Activated T-cell treated with anti-CD3 and anti-CD28 coated beads for 1 hour (primary cell): ENCODE data around the gene NOL6.
A peak's percentile ranks its signal among the peaks of the same experiment; 100 is the strongest.
"Not testable (repeated sequence)": the region's sequence is repeated elsewhere in the genome, so short reads cannot be mapped to it uniquely, and the experiment has no call there.

Experiments
- DNase-seq: peaks from one replicate; pipeline ENCODE4 v3.0.0-alpha.2; 2020; ENCODE audit warnings: low read depth

The NOL6 gene, protein sequence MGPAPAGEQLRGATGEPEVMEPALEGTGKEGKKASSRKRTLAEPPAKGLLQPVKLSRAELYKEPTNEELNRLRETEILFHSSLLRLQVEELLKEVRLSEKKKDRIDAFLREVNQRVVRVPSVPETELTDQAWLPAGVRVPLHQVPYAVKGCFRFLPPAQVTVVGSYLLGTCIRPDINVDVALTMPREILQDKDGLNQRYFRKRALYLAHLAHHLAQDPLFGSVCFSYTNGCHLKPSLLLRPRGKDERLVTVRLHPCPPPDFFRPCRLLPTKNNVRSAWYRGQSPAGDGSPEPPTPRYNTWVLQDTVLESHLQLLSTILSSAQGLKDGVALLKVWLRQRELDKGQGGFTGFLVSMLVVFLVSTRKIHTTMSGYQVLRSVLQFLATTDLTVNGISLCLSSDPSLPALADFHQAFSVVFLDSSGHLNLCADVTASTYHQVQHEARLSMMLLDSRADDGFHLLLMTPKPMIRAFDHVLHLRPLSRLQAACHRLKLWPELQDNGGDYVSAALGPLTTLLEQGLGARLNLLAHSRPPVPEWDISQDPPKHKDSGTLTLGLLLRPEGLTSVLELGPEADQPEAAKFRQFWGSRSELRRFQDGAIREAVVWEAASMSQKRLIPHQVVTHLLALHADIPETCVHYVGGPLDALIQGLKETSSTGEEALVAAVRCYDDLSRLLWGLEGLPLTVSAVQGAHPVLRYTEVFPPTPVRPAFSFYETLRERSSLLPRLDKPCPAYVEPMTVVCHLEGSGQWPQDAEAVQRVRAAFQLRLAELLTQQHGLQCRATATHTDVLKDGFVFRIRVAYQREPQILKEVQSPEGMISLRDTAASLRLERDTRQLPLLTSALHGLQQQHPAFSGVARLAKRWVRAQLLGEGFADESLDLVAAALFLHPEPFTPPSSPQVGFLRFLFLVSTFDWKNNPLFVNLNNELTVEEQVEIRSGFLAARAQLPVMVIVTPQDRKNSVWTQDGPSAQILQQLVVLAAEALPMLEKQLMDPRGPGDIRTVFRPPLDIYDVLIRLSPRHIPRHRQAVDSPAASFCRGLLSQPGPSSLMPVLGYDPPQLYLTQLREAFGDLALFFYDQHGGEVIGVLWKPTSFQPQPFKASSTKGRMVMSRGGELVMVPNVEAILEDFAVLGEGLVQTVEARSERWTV

GRCh38 chr9:33473643-33474352 is at the start of gene NOL6:
Gene NOL6, minus strand, starts transcription at chr9:33473924. Its CDS starts 82 bp downstream, at chr9:33473842.
- DNase-seq = peak; percentile 96

GRCh38 chr9:33521861-33522260 is 48.1 kb upstream of the NOL6 start:
- DNase-seq = not testable (repeated sequence)

DNA sequence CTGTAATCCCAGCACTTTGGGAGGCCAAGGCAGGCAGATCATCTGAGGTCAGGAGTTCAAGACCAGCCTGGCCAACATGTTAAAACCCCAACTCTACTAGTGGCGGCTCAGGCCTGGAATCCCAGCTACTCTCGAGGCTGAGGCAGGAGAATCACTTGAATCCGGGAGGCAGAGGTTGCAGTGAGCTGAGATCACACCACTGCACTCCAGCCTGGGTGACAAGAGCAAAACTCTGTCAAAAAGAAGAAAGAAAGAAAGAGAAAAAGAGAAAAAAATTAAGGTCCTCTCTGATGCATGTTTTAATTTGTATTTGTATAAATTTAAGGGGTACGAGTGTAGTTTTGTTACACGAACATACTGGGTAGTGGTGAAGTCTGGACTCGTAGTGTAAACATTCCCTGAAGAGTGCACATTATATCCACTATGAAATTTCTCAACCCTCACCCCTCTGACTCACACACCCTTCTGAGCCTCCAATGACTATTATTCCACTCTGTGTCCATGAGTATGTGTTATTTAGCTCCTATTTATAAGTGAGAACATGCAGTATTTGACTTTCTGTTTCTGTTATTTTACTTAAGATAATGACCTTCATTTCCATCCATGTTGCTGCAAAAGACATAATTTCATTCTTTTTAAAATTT is 44.3 kb upstream of the NOL6 start:
- not testable (repeated sequence) for DNase-seq

DNA sequence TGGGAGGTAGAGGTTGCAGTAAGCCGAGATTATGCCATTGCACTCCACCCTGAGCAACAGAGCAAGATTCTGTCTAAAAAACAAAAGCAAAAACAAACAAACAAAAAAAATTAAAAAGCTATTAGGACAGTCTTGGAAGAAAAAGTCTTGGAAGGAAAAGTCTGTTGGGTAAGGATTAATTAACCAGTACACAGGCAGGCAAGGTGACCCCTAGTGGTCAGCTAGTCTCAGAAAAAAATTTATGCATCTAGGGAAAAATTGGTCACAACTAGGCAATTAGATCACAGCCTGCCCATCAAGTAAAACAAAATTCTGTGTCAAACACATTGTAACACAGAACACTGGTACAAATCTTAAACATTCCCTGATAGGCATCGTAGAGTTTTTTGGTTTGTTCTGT is 43.6 kb upstream of the NOL6 start:
- DNase-seq = no peak

GRCh38 chr9:33516397-33516796 is 42.7 kb upstream of the NOL6 start:
- not testable (repeated sequence) for DNase-seq

GRCh38 chr9:33515342-33515995 is 41.7 kb upstream of the NOL6 start:
- DNase-seq = not testable (repeated sequence)

- DNase-seq = not testable (repeated sequence)
Observed at GRCh38 chr9:33512535-33512934, 38.8 kb upstream of the NOL6 start.

- not testable (repeated sequence) for DNase-seq
Observed at GRCh38 chr9:33511184-33511517, 37.4 kb upstream of the NOL6 start.

GRCh38 chr9:33510262-33511183 is 36.8 kb upstream of the NOL6 start:
- DNase-seq = peak; percentile 8

- DNase-seq = no peak
Observed at GRCh38 chr9:33506626-33507370, 33.1 kb upstream of the NOL6 start.

DNA sequence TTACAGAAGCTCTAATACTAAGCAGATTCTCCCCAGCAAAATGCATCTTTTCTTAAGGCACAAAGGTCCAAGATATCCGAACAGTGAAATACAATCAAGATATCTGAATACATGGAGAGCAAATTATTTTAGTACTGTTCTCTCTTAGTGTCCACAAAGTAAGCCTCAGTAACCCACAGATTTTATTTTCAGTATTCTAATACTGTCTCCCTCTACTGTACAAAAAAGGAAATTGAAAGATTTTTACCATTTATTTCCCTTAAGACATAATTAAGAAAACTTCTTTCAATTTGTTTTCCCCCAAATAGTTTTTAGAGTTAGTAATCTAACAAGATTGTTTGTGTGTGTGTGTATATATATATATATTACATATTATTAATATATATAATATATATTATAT is 24.7 kb upstream of the NOL6 start:
- no peak for DNase-seq

- not testable (repeated sequence) for DNase-seq
Observed at GRCh38 chr9:33493819-33494218, 20.1 kb upstream of the NOL6 start.

GRCh38 chr9:33489066-33489465 is 15.3 kb upstream of the NOL6 start:
- DNase-seq = no peak

DNA sequence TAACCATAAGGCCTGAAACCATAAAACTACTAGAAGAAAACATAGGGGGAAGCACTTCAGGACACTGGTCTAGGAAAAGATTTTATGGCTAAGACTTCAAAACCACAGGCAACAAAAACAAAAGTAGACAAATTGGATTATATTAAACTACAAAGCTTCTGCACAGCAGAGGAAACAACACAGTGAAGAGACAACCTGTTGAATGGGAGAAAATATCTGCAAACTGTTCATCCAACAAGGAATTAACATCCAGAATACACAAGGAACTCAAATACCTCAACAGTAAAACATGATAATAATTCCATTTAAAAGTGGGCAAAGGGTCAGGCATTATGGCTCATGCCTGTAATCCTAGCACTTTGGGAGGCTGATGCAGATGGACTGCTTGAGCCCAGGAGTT is 11.6 kb upstream of the NOL6 start:
- DNase-seq = not testable (repeated sequence)

- DNase-seq = no peak
Observed at GRCh38 chr9:33480976-33481375, 7.3 kb upstream of the NOL6 start.

- no peak for DNase-seq
Observed at GRCh38 chr9:33480106-33480505, 6.4 kb upstream of the NOL6 start.

- no peak for DNase-seq
Observed at GRCh38 chr9:33476503-33476902, 2.8 kb upstream of the NOL6 start.

- DNase-seq = no peak
Observed at GRCh38 chr9:33475357-33475756, 1.6 kb upstream of the NOL6 start.
